Activated CD8-positive, alpha-beta memory T cell treated with anti-CD3 and anti-CD28 coated beads, Interleukin-2, amount 50 U/mL, for 1 hour (primary cell): ENCODE data around the gene NMNAT2.
"Not testable (repeated sequence)": the region's sequence is repeated elsewhere in the genome, so short reads cannot be mapped to it uniquely, and the experiment has no call there.

Source experiments
- DNase-seq: peaks from one replicate; pipeline ENCODE4 v3.0.0-alpha.2; 2020; ENCODE audit errors: extremely low read depth

Gene NMNAT2

DNA sequence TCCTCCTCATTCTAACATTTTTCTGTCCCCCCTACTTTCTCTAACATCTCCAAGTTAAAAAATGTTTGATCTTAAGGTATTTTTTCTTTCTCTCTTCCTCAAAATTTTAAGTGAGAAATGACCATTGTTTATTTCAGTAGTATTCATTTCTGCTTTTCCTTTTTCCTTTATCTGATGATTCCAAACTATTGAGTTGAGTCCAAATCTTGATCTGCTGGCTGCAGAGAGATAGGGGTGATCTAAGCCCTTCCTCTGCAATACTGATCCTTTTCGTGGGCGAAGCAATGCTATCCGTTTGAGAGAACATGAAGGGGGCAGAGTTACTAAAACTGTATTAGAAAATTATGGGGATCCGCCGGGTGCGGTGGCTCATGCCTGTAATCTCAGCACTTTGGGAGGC is 516 bp upstream of the NMNAT2 start:
- DNase-seq = no peak

DNA sequence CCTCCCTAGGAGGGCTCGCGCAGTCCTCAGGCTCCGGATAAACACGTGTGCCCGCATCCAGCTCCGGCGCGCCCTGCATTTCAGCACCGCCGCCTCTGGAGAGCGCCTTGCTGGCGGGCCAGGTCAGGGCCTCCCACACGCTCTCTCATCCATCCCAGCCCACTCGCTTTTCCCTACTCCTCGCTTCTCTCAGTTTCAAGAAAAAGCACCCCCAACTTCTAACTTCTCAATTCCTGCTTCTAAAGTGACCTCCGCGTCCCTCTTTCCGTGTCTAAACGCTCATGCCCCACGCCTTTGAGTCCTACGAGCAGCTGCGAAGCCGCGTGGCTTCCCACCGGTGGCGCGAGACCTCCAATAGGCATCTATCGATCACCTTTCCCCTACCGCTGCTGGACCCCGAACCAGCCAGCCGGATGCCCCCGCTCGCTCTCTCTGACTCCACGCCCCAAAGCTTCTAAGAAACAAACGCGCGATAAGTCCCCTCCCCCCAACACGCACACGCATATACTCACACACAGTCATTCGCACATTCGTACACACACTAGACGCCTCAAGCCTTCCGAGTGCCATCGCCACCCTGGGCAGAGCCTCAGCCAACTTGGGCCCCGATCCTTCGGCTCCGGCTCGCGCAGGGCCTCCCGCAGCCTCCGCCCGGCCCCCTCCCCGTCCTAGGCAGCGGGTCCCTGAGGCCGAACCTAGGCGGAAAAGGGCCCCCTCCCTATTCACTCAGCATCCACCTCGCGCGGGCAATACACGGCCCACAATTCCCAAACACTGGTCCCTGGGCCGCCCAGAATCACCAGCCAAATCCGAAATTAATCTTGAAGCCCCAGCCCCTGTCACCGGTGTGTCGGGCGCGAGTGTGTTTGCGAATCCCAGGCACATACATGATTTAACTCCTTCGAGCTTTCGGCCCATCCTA is 1.1 kb downstream of the NMNAT2 start:
- no peak for DNase-seq

DNA sequence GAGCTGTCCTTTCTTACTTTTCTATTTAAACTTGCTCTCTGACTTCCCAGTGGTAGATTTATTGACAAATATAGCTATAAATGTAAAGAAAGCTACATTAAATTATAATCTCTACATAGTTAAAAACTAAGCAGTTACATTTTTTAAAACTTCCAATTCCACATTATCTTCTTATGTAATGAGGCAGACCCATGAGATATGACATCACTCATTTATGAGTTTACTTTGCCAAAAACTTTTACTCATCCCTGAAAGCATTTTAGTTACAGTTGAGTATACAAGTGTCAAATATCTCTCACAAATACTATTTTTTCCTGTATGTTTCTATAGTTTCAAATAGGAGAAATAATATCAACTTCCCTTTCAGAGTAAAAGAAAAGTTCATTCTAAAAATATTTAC is 3.8 kb downstream of the NMNAT2 start:
- no peak for DNase-seq

DNA sequence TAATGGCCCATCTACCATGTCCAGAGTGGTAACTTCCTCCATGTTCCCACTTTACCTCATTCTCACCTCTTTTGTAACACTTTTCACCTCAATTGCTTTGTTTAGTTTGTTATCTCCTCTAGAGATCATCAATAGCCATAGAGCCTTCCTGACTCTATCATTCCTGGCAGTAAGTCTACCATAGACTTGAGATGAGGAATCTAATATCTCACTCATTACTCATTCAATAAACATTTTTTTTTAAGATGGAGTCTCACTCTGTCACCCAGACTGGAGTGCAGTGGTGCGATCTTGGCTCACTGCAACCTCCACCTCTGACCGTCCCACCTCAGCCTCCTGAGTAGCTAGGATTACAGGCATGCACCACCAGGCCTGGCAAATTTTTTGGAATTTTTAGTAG is 7.1 kb downstream of the NMNAT2 start:
- no peak for DNase-seq

DNA sequence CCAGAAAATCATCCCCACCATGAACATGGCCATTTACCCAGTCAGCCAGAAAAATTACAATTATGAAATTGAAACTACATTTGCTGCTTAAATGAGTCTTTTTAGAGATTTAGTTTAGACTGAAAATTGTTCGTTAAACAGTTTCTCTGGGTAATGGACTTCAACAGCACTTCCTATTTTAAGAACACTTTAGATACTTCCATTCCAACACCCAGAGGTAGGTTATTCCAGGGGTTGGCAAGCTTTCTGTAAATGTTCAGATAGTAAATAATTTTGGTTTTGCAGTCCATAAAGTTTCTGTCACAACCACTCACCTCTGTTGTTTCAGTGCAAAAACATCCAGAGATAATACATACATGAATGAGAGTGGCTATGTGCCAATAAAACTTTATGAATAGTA is 10.2 kb downstream of the NMNAT2 start:
- DNase-seq = no peak

DNA sequence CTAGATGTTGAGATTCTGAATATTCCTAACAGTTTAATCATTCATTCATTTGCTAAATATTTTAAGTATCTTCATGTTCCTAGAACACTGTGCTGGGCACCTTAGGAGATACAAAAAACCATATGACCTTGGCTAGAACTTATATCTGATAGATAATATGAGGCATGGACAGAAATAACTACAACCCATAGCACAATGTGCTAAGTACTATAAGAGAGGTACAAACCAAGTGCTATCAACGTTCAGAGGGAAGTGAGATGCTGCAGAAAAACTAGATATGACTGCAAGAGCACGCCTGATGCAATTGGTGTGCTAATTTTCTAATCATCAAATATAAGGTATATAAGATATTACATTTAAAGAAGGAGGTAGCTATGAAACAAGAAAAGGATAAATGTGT is 10.7 kb downstream of the NMNAT2 start:
- no peak for DNase-seq

DNA sequence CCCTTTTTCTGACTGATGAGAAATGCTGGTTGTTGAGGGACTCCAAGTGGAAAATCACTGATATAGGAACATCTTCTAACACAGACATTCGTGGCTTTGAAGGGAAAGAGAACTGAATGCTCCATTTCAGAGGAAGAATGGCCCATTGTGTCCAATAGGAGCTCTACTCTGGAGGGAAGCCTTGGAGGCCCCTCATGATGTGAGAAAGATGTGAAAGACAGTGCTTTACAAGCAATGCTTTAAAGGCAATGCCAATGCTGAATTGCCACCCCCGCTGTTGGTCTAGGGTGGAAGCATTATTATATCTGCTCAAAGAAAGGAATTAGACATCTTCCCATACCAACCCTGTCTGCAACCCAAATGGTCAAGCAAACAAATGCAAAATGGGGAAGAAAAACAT is 13.7 kb downstream of the NMNAT2 start:
- no peak for DNase-seq

DNA sequence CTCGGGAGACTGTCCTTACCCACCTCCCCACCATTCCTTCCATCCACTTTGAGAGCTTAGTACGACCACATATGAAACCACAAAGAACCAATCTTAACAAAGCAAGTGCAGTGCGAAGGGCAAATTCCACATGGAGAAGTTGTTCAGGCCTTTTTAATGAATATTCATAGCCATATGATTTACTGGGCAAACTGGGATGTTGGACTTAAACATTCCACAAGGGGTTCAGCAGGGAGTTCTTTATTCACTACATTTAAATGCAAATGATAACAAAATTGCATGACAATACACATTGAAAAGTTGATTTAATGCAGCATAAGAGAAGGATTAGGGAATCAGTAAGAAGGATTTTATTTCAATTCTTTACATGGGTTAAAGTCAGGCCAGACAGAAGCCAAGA is 14.7 kb downstream of the NMNAT2 start:
- no peak for DNase-seq

DNA sequence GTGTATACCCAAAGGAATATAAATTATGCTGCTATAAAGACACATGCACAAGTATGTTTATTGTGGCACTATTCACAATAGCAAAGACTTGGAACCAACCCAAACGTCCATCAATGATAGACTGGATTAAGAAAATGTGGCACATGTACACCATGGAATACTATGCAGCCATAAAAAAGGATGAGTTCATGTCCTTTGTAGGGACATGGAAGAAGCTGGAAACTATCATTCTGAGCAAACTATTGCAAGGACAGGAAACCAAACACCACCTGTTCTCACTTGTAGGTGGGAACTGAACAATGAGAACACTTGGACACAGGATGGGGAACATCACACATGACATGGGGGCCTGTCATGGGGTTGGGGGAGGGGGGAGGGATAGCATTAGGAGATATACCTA is 16.6 kb downstream of the NMNAT2 start:
- DNase-seq = not testable (repeated sequence)

DNA sequence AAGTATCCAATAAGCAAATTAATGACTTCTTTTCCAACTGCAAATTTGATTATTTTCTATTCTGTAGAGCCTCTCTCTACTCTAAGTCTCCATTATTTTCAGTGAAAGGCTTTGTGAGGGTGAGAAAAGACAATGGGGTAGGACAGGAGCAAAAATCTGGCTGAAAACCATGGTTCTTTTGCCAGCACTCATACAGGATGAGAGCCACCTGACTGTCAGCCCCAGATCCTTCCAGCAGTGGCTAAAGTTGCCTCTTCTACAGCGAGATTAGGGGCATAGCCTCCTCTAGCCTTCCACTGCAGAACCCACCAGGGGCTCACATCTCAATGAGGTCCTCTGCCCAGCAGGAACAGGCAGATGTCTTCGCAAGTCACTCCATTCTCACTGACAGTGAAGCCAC is 23.7 kb downstream of the NMNAT2 start:
- no peak for DNase-seq

DNA sequence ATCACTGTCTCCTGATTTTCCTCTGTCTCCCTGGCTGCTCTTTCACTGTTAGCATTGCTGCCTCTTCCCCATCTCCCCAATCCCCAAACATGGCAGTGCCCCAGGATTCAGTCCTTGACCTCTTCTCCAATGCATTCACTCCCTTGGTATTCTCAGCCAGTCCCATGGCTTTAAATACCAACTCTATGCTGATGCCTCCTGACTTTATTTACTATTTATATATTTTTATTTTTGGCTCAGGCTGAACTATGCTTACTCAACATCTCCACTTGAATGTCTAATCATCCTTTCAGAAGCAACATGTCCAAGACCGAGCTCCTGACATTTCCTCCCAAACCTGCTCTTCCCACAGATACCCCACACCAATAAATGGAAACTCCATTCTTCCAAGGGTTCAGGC is 26.3 kb downstream of the NMNAT2 start:
- DNase-seq = no peak

DNA sequence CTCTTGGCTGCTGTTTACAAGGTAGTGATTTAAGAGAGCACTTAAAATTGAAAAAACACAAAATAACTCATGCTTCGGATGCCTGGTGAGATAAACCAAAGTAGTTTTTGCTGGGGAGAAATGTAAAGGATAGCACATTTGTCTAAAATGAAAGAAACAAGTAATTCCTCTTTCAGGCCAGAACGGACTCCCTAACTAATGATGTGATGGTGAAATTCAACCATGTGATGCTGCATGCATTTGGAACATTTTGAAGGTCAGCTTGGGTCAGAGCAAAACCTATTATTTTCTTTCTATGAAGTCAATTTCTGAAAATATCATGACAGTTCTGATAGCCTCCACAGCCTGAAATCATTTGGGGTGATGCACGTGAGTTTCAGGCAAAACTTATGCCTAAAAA is 27.6 kb downstream of the NMNAT2 start:
- DNase-seq = no peak

DNA sequence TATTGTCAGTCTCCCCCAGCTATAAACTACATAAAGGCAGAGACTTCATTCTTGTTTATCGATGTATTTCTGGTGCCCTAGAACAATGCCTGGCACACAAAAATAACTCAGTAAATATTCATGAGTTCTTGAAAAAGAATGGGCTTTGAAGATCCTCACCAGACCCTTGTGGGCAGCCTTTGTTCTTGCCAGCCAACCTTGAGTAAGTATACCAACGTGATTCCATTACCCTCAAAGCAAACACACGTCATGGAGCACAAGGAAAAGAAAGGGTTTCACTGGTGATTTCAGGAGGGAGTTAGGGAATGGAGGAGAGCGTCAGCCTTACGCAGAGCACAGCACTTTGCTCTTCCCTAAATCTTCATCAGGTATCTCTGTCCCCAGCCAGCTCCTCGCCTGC is 29.4 kb downstream of the NMNAT2 start:
- no peak for DNase-seq

DNA sequence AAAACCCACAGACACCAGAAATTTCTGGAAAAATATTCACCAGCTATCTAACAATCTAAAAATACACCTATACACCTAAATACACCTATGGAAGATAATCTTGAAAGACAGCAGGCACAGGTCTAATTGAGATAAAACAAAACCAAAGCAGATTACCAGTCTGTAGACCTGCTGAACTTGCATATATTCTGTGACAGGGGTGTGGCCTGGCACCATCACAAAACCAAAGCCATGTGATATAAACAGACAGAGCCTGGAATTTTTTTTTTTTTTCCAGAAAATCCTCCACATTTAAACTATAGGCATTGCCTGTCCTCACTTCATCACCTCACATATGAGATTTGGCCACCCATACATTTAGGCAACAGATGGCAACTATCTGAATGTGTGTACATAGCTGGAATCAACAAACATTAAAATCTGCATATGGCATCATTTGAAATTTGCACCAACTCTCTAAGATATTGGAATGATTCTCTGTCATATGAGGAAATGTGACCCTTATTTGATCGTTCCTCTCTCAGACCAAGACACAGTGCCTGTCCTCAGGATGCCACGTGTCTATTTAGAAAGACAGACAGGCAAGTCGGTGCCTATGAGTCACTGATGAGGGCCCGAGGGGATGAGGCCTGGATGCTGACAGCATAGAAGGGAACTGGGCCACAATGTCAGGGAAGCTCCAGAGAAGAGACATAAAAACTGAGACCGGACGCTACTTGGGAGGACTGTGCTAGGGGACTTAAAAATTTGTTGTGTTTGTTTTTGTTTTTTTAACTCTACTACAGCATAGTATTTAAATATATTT is 32.6 kb downstream of the NMNAT2 start:
- DNase-seq = no peak

DNA sequence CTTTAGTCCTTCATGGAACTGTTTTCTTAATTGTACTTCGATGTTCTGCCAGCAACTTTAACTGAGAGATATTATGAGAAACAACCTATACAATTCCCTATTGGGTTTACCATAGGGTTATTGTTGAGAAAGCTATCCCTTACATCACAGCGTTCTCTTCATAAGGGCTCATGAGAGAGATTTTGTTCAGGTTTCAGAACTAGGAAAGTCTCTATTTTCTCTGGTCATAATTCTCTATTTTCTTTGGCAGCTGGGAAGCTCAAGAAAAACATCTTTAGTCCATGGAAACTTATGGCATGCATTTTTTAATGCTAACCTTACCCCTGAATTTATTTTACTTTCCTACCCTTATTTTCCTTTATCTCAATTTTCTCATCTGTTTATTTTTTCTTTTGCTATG is 38.2 kb downstream of the NMNAT2 start:
- no peak for DNase-seq

DNA sequence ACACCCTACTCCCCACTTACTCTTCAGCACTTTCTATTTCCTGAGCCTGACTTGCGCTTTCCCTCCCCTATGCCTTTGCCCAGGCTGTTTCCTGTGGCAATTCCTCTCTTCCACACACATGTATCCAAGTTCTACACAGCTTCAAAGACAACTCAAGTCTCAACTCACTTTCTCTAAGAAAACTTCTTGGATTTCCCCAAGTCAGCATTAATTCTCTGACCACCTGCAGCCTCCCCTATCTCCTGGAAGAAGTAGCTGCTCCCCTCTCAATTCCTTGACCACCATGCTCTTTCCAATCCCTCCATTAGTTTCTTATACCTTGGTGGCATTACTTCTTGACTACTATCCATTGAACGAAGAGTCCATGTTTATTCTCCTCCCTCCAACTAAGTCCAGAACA is 42.8 kb downstream of the NMNAT2 start:
- DNase-seq = no peak

DNA sequence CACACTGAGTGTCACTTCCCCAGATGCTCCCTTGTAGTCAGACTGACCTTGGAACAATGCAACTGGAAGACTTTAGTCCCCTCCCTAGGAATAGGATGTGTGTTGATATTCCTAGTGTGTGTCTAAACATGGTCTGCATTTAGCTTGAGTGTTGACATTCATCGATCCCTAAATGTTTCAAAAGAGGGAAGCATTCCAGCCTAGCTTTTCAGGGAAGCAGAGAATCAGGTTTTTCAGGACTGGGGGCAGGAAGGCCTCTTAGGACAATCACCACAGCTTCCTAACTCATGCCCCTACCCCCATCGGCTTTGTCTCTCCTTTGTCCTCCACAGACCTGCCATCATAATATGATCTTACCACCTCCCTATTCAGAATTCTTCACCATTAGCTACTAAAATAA is 43.4 kb downstream of the NMNAT2 start:
- no peak for DNase-seq

DNA sequence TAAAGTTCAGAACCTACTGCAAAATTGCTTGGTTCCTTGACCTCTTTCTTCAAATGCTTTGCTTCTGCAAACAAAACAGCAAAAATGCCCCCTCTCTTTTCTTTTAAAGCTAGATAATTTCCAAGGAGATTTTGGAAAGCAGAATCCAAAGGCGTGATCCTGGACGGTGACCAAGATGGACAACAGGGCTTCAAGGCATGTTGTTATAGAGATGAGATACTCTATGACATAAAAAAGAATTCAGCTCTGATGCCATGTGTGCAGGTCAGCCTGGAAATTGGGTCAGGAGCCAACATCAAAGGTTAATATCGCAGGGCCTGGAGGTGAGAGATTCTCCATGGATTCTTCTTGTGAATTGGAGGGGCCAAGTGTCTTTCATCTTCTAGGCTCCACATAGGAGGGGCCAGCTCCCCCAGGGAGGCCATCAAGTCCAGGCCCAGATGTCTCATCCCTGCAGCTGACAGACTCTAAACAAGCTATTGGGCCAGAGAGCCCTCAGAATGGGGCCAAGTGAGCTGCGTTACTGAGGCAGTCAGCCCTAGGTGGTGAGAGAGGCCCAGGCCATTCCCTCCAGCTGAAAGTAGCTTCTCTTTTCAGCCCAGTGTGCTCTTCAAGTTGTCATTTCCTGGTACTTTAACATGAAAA is 45.5 kb downstream of the NMNAT2 start:
- DNase-seq = no peak

DNA sequence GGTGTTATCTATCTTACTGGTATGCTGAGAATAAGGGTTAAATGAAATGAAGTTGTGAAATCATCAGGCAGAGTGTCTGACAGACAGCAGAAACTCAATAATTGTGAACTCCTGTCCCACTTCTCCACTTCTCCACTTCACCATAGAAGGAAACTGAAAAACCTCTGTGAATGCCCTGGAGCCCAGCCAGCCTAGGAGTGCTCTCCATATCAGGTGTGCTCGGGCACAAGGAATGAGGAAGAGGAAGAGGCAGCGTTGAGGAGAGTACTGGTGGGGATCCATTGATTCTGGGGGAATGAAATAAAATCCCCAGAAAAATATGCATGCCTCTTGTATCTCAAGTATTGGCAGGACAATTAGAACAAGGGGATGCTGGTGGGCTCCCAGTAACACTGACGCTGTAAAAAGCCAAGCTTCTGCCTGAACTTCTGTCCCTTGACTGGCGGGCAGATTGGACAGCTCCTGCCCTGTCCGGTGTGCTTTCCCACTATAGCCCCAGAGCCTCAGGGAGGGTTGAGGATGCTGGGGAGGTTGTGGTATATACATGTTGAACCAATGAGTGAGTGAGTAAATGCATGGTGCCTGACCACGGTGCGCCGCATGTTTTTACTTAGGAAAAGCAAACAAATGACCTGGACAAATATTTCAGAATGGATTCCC is 47.7 kb downstream of the NMNAT2 start:
- no peak for DNase-seq

DNA sequence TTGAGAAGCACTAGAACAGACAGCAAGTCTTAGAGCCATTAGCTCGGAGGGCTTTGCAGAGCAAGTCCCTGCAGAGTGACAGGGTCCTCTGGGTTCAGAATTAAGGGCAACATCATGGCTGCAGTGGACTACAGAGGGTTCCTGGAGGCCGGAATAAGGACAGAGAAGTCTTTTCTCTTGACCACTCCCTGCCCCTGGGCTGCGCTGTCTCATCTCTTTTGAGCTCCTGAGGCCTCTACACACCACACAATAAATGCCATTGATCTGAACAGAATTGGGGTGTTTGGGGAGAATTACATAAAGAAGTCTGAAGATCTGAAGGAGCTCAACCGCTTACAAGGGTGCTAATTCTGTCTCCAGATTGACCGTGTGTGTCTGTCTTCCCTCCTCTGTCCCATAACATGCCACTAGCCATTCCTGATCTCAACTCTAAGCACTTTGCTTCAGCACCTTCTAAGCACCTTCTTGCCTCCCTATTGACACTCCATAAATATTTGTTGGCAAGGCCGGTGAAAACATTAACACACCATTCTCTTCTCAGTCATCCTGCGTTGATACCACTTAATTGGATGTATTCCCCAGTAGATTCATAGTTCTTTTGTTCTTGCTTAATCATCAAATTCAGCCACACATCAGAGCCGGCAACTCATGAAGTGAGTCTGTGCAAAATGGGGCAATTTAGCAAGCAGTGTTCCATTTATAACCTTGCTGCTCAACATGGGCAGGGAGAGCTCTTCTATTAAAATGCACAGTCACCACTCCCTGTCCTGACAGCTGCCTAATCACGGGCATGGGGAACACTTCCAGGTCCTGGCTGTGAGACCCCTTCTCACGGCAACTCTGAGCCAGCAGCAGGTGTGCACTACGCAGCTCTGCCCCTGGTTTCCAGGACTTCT is 49.7 kb downstream of the NMNAT2 start:
- no peak for DNase-seq

DNA sequence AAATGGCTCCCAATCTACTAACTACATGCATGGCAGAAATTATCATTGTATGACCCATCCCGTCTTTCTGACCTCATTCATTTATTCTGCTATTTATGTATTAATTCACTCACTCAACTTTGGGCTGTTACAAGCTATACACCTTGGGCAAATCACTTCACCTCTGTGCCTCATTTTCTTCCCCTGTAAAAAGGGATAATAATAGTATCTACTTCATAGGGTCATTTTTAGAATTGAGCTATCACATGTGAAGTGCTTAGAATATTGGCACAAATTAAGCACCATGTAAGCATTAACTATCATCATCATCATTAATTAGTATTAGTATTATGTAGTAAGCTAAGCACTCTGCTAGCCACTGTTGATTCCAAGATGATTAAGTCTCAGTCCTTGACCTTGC is 52.1 kb downstream of the NMNAT2 start:
- no peak for DNase-seq
